Tibial nerve (tissue), 4 donors: ENCODE data around the gene SGTA. TPM values are rescaled to one million over a fixed set of nuclear protein-coding genes. Genes with fewer than 3 reads are reported as not detected.

Experiments
- DNase-seq, 2 donors: peaks; one replicate each; pipeline ENCODE4 v3.0.0-alpha.2; 2019; ENCODE audit warnings: low spot score in 2 of 2
- H3K27ac ChIP-seq, 4 donors: fragments of 200-600 bp; sonication (generic) in 3 of 4; one replicate each; pipeline ENCODE4 v1.5.1; 2017 to 2019; ENCODE audit warnings: mild to moderate bottlenecking in 1 of 4
- H3K27me3 ChIP-seq, 2 donors: fragments of 200-600 bp; sonication (generic) in 1 of 2; one replicate each; pipeline versions ENCODE4 v1.5.1 to v1.6.0; 2017 to 2019
- H3K36me3 ChIP-seq, 3 donors: fragments of 200-600 bp; sonication (generic); one replicate each; pipeline ENCODE4 v1.5.1; 2018 to 2019
- H3K4me1 ChIP-seq, 4 donors: fragments of 200-600 bp; sonication (generic) in 3 of 4; one replicate each; pipeline ENCODE4 v1.5.1; 2017 to 2019
- H3K4me3 ChIP-seq, 4 donors: fragments of 200-600 bp; sonication (generic) in 3 of 4; one replicate each; pipeline ENCODE4 v1.5.1; 2017 to 2019; ENCODE audit warnings: mild to moderate bottlenecking in 1 of 4, moderate library complexity in 1 of 4
- H3K9me3 ChIP-seq, 4 donors: fragments of 200-600 bp; sonication (generic) in 3 of 4; one replicate each; pipeline ENCODE4 v1.5.1; 2017 to 2019
- EP300 ChIP-seq, 2 donors: sonication (generic); formaldehyde crosslinking; IDR thresholded peaks; one replicate each; pipeline ENCODE4 v1.6.1; 2017; ENCODE audit warnings: antibody characterized with exemption in 2 of 2, mild to moderate bottlenecking in 1 of 2
- POLR2A ChIP-seq, 2 donors: fragments of 450-650 bp; IDR thresholded peaks; one replicate each; pipeline ENCODE4 v1.6.1; 2017; ENCODE audit warnings: antibody characterized with exemption in 2 of 2, mild to moderate bottlenecking in 2 of 2, moderate library complexity in 2 of 2
- WGBS, 2 donors: methylation state at CpG; one replicate each; pipeline ENCODE4 v1.1.5; 2018; 5-methylcytosine and 5-hydroxymethylcytosine counted together
- total RNA-seq, 4 donors: library from RNA; depleted of rRNA; stranded (reverse); fragments of >200 nt; gene quantifications; one replicate each; pipeline ENCODE4 v1.1.0, GENCODE V29; 2016
- TF ChIP-seq, protein P1 (sequence below), 5 experiments: fragments of 200-600 bp in 3 of 5; fragments of 450-650 bp in 2 of 5; sonication (generic) in 3 of 5; IDR thresholded peaks; one replicate each; pipeline ENCODE4 v1.5.1; 2016 to 2019; ENCODE audit warnings: antibody characterized with exemption in 5 of 5, mild to moderate bottlenecking in 3 of 5, moderate library complexity in 2 of 5

Gene SGTA
- total RNA-seq, 4 donors from 2014 or later = 40.2 to 47.6 (median 44.9) TPM

- Histone ChIP-seq H3K27ac (peak overlapping the region in 3 of 4 donors; percentile 75 to 92 (median 89)), H3K4me3 (no peak overlapping the region), H3K9me3 (no peaks in the 10 kb centered on the region), H3K4me1 (peaks cover 0 to 82% (median 22%) of the 10 kb centered on the region in 4 donors), H3K27me3 (no peaks in the 10 kb centered on the region), H3K36me3 (peaks cover 0 to 26% (median 0%) of the 10 kb centered on the region in 3 donors)
- 87 to 90% methylated on average over 31 to 32 of the region's 32 CpGs for WGBS, 2 donors
- TF ChIP-seq, protein P1, sequence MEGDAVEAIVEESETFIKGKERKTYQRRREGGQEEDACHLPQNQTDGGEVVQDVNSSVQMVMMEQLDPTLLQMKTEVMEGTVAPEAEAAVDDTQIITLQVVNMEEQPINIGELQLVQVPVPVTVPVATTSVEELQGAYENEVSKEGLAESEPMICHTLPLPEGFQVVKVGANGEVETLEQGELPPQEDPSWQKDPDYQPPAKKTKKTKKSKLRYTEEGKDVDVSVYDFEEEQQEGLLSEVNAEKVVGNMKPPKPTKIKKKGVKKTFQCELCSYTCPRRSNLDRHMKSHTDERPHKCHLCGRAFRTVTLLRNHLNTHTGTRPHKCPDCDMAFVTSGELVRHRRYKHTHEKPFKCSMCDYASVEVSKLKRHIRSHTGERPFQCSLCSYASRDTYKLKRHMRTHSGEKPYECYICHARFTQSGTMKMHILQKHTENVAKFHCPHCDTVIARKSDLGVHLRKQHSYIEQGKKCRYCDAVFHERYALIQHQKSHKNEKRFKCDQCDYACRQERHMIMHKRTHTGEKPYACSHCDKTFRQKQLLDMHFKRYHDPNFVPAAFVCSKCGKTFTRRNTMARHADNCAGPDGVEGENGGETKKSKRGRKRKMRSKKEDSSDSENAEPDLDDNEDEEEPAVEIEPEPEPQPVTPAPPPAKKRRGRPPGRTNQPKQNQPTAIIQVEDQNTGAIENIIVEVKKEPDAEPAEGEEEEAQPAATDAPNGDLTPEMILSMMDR (IDR thresholded peaks at IDR 0.05) = no peak
- TF ChIP-seq POLR2A (IDR thresholded peaks at IDR 0.05) (no peak), EP300 (IDR thresholded peaks at IDR 0.05) (no peak)
- DNase-seq = no peak
Observed at GRCh38 chr19:2774083-2774679, 8.9 kb downstream of the SGTA start.

DNA sequence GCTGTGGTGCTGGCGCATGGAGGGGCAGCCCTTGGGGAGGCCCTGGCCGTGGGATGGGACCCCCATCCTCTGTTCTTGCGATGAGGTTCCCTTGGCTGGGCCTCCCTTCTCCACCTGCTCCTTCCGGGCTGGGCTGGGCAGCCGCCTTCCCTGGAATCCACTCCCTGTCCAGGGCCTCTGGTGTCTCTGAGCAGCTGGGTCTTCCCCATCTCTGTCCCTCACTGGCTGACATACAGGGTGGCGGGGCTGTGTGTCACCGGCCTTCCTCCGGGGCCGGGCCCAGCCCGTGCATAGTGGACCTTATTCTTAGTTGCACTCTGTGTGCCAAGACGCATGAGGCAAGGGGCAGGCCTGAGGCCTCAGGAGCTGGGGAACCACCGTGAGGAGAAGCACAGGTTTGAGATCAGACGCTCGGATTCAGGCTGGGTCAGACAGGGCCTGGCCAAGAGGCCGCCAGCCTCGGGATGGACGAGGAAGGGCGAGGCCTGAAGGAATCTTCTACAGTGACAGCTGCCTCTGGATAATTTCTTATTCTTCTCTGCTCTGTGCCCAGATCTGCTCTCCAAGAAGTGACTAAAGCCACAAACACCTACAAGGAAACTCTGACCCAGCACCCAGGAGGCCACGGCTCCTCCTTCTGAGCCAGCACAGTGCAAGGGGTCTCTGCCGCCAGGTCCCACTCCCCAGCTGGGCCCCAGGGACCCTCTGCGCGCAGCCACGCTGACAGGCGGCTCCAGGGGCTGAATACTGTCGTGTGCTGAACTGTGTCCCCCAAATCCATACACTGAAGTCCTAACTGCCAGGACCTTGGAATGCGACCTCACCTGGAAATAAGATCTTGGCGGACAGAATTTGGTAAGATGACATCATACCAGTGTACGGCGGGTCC lies 11.0 kb downstream of the SGTA start:
- 82 to 83% methylated on average over 25 to 29 of the region's 29 CpGs for WGBS, 2 donors
- peak overlapping the region in 1 of 4 donors; percentile 2 for H3K27ac ChIP-seq

GRCh38 chr19:2770055-2771013 lies 12.7 kb downstream of the SGTA start:
- Histone ChIP-seq H3K36me3 (peaks cover 4 to 48% (median 5%) of the 10 kb centered on the region in 3 donors), H3K27me3 (no peaks in the 10 kb centered on the region), H3K27ac (peak overlapping the region in 2 of 4 donors; percentile 28 to 55), H3K9me3 (no peaks in the 10 kb centered on the region), H3K4me1 (peaks cover 0 to 52% (median 11%) of the 10 kb centered on the region in 4 donors), H3K4me3 (no peak overlapping the region)
- DNase-seq = no peak
- 79 to 82% methylated on average over 31 to 35 of the region's 40 CpGs for WGBS, 2 donors
- TF ChIP-seq POLR2A (IDR thresholded peaks at IDR 0.05) = no peak
- TF ChIP-seq, protein P1 (IDR thresholded peaks at IDR 0.05) = no peak
- TF ChIP-seq EP300 (IDR thresholded peaks at IDR 0.05) = no peak

More for the DNA sequence above, 11.0 kb downstream of the SGTA start:
- Histone ChIP-seq H3K27me3 (no peaks in the 10 kb centered on the region), H3K9me3 (no peaks in the 10 kb centered on the region), H3K4me1 (peaks cover 0 to 69% (median 17%) of the 10 kb centered on the region in 4 donors), H3K4me3 (no peak overlapping the region), H3K36me3 (peaks cover 0 to 31% (median under 1%) of the 10 kb centered on the region in 3 donors)
- TF ChIP-seq POLR2A (IDR thresholded peaks at IDR 0.05) (no peak), EP300 (IDR thresholded peaks at IDR 0.05) (no peak)
- TF ChIP-seq, protein P1 (IDR thresholded peaks at IDR 0.05) = no peak
- DNase-seq = no peak

DNA sequence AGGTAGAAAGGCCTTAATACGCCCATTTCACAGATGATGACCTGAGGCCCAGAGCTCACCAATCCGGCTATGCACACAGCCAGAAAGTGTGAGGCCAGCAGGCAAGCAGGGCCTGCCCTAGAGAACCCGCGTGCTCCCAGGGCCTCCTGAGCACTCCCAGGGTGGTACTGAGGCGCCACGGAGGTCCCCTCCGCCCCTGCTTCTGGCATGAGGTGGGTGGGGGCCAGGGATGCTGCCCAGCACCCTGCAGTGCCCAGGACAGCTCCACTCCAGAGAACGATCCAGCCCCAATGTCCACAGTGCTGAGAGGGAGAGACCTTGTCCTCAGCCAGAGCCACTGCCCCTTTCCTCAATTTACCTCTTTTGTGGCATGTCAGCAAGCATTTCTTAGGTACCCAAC lies 13.9 kb downstream of the SGTA start:
- Histone ChIP-seq H3K27ac (no peak overlapping the region), H3K27me3 (no peaks in the 10 kb centered on the region), H3K4me1 (peaks cover 0 to 41% (median 1%) of the 10 kb centered on the region in 4 donors), H3K36me3 (peaks cover 4 to 60% (median 10%) of the 10 kb centered on the region in 3 donors), H3K9me3 (no peaks in the 10 kb centered on the region), H3K4me3 (no peak overlapping the region)
- DNase-seq = no peak
- TF ChIP-seq, protein P1 (IDR thresholded peaks at IDR 0.05) = no peak
- no peak for TF ChIP-seq EP300 (IDR thresholded peaks at IDR 0.05)
- TF ChIP-seq POLR2A (IDR thresholded peaks at IDR 0.05) = no peak
- 81 to 93% methylated on average over 7 to 8 of the region's 8 CpGs for WGBS, 2 donors
